Mesothelial cell of epicardium (in vitro differentiated cells): Measurements from ENCODE around the gene CSK. TPM values are rescaled to one million over a fixed set of nuclear protein-coding genes. Genes with fewer than 3 reads are reported as not detected.

Experiments
- DNase-seq, 2 experiments: peaks; one replicate each; pipeline ENCODE4 v3.0.0; 2021; ENCODE audit warnings: low spot score in 2 of 2; ENCODE audit not compliant: unreplicated experiment in 2 of 2
- H3K27ac Mint-ChIP-seq: 2 replicates; pipeline ENCODE4 v1.8.0; 2021; ENCODE audit warnings: mixed read lengths
- H3K27me3 Mint-ChIP-seq: 2 replicates; pipeline ENCODE4 v1.8.0; 2021; ENCODE audit warnings: low read depth, mixed read lengths
- H3K36me3 Mint-ChIP-seq: 2 replicates; pipeline ENCODE4 v1.8.0; 2021; ENCODE audit warnings: mixed read lengths
- H3K4me1 Mint-ChIP-seq: 2 replicates; pipeline ENCODE4 v1.8.0; 2021; ENCODE audit warnings: mixed read lengths
- H3K4me3 Mint-ChIP-seq: 2 replicates; pipeline ENCODE4 v1.8.0; 2021; ENCODE audit warnings: mild to moderate bottlenecking, moderate library complexity, mixed read lengths
- H3K9me3 Mint-ChIP-seq: 2 replicates; pipeline ENCODE4 v1.8.0; 2021; ENCODE audit warnings: mixed read lengths
- CTCF ChIP-seq: fragments of 200-600 bp; sonication (generic); IDR thresholded peaks from one replicate; pipeline ENCODE4 v1.5.0; 2021; ENCODE audit warnings: antibody characterized with exemption; ENCODE audit not compliant: unreplicated experiment
- total RNA-seq: library from RNA; stranded (reverse); gene quantifications from 3 replicates; pipeline ENCODE4 v1.2.1, GENCODE V29; 2021

The CSK gene
- total RNA-seq, 1 donor from 2014 or later = 58.1 TPM

GRCh38 chr15:74827614-74828013 is 45.7 kb downstream of the CSK start:
- TF ChIP-seq CTCF = no peak
- DNase-seq = no peak
- Mint-ChIP-seq H3K4me3 (no peak overlapping the region), H3K27me3 (peaks cover 80% of the 10 kb centered on the region), H3K9me3 (no peaks in the 10 kb centered on the region), H3K27ac (no peak overlapping the region), H3K4me1 (peaks cover 2% of the 10 kb centered on the region), H3K36me3 (no peaks in the 10 kb centered on the region)

GRCh38 chr15:74828835-74829234 is 47.0 kb downstream of the CSK start:
- no peaks in the 10 kb centered on the region for H3K36me3 Mint-ChIP-seq
- peaks cover 68% of the 10 kb centered on the region for H3K27me3 Mint-ChIP-seq
- no peak overlapping the region for H3K4me3 Mint-ChIP-seq
- H3K27ac Mint-ChIP-seq = no peak overlapping the region
- TF ChIP-seq CTCF = no peak
- H3K9me3 Mint-ChIP-seq = no peaks in the 10 kb centered on the region
- H3K4me1 Mint-ChIP-seq = peaks cover 2% of the 10 kb centered on the region
- no peak for DNase-seq

- no peak for DNase-seq
- no peak overlapping the region for H3K4me3 Mint-ChIP-seq
- peaks cover 2% of the 10 kb centered on the region for H3K4me1 Mint-ChIP-seq
- no peak for TF ChIP-seq CTCF
- H3K27me3 Mint-ChIP-seq = peaks cover 61% of the 10 kb centered on the region
- no peaks in the 10 kb centered on the region for H3K9me3 Mint-ChIP-seq
- H3K27ac Mint-ChIP-seq = no peak overlapping the region
- no peaks in the 10 kb centered on the region for H3K36me3 Mint-ChIP-seq
Observed at GRCh38 chr15:74829486-74829885, 47.6 kb downstream of the CSK start.

- Mint-ChIP-seq H3K36me3 (no peaks in the 10 kb centered on the region), H3K9me3 (no peaks in the 10 kb centered on the region), H3K4me1 (peaks cover 2% of the 10 kb centered on the region), H3K4me3 (no peak overlapping the region), H3K27me3 (peaks cover 56% of the 10 kb centered on the region), H3K27ac (no peak overlapping the region)
- TF ChIP-seq CTCF = no peak
- no peak for DNase-seq
Observed at GRCh38 chr15:74829991-74830390, 48.1 kb downstream of the CSK start.

DNA sequence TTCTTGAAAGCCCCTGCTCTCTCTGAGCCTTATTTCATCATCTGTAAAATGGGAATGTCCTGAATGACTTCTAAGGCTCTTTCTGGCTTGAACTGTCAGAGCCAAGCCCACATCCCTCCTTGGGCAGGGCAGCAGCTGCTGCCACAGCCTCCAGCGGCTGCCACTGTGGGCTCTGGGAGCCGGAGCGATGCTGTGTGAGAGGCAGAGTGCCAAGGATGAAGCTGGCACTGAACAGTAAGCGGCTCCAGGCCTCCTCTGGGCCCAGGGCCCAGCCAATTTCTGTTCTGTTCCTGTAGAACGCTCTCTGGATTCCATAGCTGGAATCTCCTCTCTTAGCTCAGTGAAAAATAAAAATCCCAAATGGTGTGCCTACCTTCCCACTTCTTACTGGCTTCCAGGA is 49.0 kb downstream of the CSK start:
- Mint-ChIP-seq H3K27ac (no peak overlapping the region), H3K36me3 (no peaks in the 10 kb centered on the region), H3K27me3 (peaks cover 48% of the 10 kb centered on the region), H3K4me3 (no peak overlapping the region), H3K4me1 (peaks cover 2% of the 10 kb centered on the region), H3K9me3 (no peaks in the 10 kb centered on the region)
- TF ChIP-seq CTCF = no peak
- DNase-seq = no peak

DNA sequence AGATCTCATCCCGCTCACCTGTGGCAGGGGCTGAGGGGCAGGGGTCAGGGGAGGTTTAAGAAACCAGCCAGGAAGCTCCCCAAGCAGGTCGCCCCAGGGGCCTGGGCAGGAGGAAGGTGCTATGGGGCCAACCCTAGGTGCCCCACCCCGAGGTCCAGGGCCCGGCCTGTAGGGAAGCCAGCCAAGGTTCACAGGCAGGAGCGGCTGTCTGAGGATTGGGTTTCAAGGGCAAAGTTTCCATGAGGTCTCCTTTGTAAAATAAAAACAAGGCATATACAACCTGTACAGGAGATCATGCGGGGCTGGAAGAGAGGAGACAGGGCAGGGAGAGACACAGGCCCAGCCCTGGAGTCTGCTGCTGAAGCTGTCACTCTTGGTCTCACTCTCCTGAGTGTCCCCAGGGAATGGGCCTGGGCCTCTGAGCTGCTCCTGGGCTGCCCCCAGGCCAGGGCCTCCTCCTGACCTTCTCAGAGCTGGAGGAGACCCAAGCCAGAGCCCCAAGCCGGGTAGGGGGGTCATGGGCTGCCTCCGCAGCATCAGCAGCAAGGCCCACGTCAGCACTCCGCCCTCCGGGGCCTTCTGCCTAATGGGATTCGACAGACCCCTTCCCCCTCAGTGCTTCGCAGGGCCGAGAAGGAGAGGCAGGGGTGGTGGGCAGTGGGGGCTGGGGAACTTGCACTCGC is 50.1 kb downstream of the CSK start:
- Mint-ChIP-seq H3K27ac (no peak overlapping the region), H3K4me3 (no peak overlapping the region), H3K9me3 (no peaks in the 10 kb centered on the region), H3K4me1 (no peaks in the 10 kb centered on the region), H3K27me3 (peaks cover 38% of the 10 kb centered on the region), H3K36me3 (no peaks in the 10 kb centered on the region)
- no peak for TF ChIP-seq CTCF
- DNase-seq = no peak
